H9 (cell line): ENCODE data around the gene SUPT6H. TPM values are rescaled to one million over a fixed set of nuclear protein-coding genes. Genes with fewer than 3 reads are reported as not detected.
"Not testable (repeated sequence)": the region's sequence is repeated elsewhere in the genome, so short reads cannot be mapped to it uniquely, and the experiment has no call there.

ENCODE experiments used
- DNase-seq: peaks from one replicate; pipeline ENCODE4 v3.0.0-alpha.2; 2017
- H2AFZ ChIP-seq: one replicate; pipeline ENCODE4 v1.6.1; 2013; ENCODE audit warnings: mild to moderate bottlenecking, low read length, control low read depth, moderate library complexity
- H2AK5ac ChIP-seq: 2 replicates; pipeline ENCODE4 v1.6.1; 2013; ENCODE audit warnings: low read length, control low read depth, mixed read lengths; ENCODE audit not compliant: insufficient read length
- H2BK120ac ChIP-seq: one replicate; pipeline ENCODE4 v1.6.1; 2013; ENCODE audit warnings: low read depth, mild to moderate bottlenecking, low read length, control low read depth, inconsistent platforms; ENCODE audit not compliant: poor library complexity, severe bottlenecking
- H2BK12ac ChIP-seq: 2 replicates; pipeline ENCODE4 v1.6.1; 2013; ENCODE audit warnings: low read length, control low read depth, mixed read lengths, low read depth; ENCODE audit not compliant: insufficient read length
- H2BK15ac ChIP-seq: 2 replicates; pipeline ENCODE4 v1.6.1; 2013; ENCODE audit warnings: low read depth, low read length, control low read depth
- H2BK20ac ChIP-seq: one replicate; pipeline ENCODE4 v1.6.1; 2013; ENCODE audit warnings: low read depth, mild to moderate bottlenecking, low read length, control low read depth, inconsistent platforms; ENCODE audit not compliant: poor library complexity, severe bottlenecking
- H2BK5ac ChIP-seq: 2 replicates; pipeline ENCODE4 v1.6.1; 2013; ENCODE audit warnings: low read length, control low read depth, mixed read lengths; ENCODE audit not compliant: insufficient read length
- H3K14ac ChIP-seq: 2 replicates; pipeline ENCODE4 v1.6.1; 2013; ENCODE audit warnings: low read length, control low read depth; ENCODE audit not compliant: insufficient read depth
- H3K18ac ChIP-seq: 2 replicates; pipeline ENCODE4 v1.6.1; 2013; ENCODE audit warnings: low read depth, mild to moderate bottlenecking, mixed read lengths, low read length, control low read depth; ENCODE audit not compliant: insufficient read length
- H3K23ac ChIP-seq: 2 replicates; pipeline ENCODE4 v1.6.1; 2013; ENCODE audit warnings: low read length, control low read depth, mixed read lengths, low read depth; ENCODE audit not compliant: insufficient read length
- H3K23me2 ChIP-seq: 2 replicates; pipeline ENCODE4 v1.6.1; 2013; ENCODE audit warnings: low read depth, mild to moderate bottlenecking, mixed read lengths, low read length, control low read depth; ENCODE audit not compliant: insufficient read length, poor library complexity, severe bottlenecking
- H3K27ac ChIP-seq: 2 replicates; pipeline ENCODE4 v1.5.1; 2013; ENCODE audit warnings: low read length, control low read depth, mixed read lengths, low read depth; ENCODE audit not compliant: insufficient read length
- H3K27me3 ChIP-seq: 2 replicates; pipeline ENCODE4 v1.6.1; 2013; ENCODE audit warnings: low read length, control low read depth, inconsistent platforms; ENCODE audit not compliant: insufficient read depth
- H3K4ac ChIP-seq: 2 replicates; pipeline ENCODE4 v1.6.1; 2013; ENCODE audit warnings: low read depth, mild to moderate bottlenecking, control low read depth, inconsistent platforms, low read length, moderate library complexity
- H3K4me1 ChIP-seq: 2 replicates; pipeline ENCODE4 v1.6.1; 2013; ENCODE audit warnings: low read length, control low read depth, inconsistent platforms; ENCODE audit not compliant: insufficient read depth
- H3K4me2 ChIP-seq: 2 replicates; pipeline ENCODE4 v1.6.1; 2013; ENCODE audit warnings: low read length, control low read depth, mixed read lengths; ENCODE audit not compliant: insufficient read length, insufficient read depth
- H3K56ac ChIP-seq: 2 replicates; pipeline ENCODE4 v1.6.1; 2013; ENCODE audit warnings: low read depth, mild to moderate bottlenecking, mixed read lengths, low read length, control low read depth; ENCODE audit not compliant: insufficient read length
- H3K79me1 ChIP-seq: 2 replicates; pipeline ENCODE4 v1.6.1; 2013; ENCODE audit warnings: low read depth, mild to moderate bottlenecking, moderate library complexity, low read length, control low read depth, inconsistent platforms; ENCODE audit not compliant: insufficient read depth, poor library complexity, severe bottlenecking
- H3K79me2 ChIP-seq: 2 replicates; pipeline ENCODE4 v1.6.1; 2013; ENCODE audit warnings: low read length, control low read depth, inconsistent platforms; ENCODE audit not compliant: insufficient read depth
- H3K9ac ChIP-seq: 2 replicates; pipeline ENCODE4 v1.6.1; 2013; ENCODE audit warnings: low read length, control low read depth, mixed read lengths; ENCODE audit not compliant: insufficient read length; ENCODE audit errors: extremely low read depth
- H3K9me3 ChIP-seq: one replicate; pipeline ENCODE4 v1.6.1; 2013; ENCODE audit warnings: low read depth, low read length, inconsistent platforms; ENCODE audit not compliant: control insufficient read depth
- H3T11ph ChIP-seq: one replicate; pipeline ENCODE4 v1.6.1; 2013; ENCODE audit warnings: mild to moderate bottlenecking, low read length, control low read depth, inconsistent platforms
- H4K20me1 ChIP-seq: one replicate; pipeline ENCODE4 v1.6.1; 2013; ENCODE audit not compliant: control insufficient read depth, insufficient read length, insufficient read depth
- H4K5ac ChIP-seq: 2 replicates; pipeline ENCODE4 v1.6.1; 2013; ENCODE audit warnings: low read depth, mild to moderate bottlenecking, mixed read lengths, low read length, control low read depth; ENCODE audit not compliant: insufficient read length
- H4K8ac ChIP-seq: replicated peaks from 2 replicates; pipeline ENCODE4 v1.6.1; 2013; ENCODE audit warnings: low read length, control low read depth, mixed read lengths, low read depth; ENCODE audit not compliant: insufficient read length
- H4K91ac ChIP-seq: 2 replicates; pipeline ENCODE4 v1.6.1; 2013; ENCODE audit warnings: low read depth, mild to moderate bottlenecking, moderate library complexity, mixed read lengths, low read length, control low read depth; ENCODE audit not compliant: insufficient read length
- H3K27ac Mint-ChIP-seq, 3 experiments: 2 replicates in 2 of 3; 3 replicates in 1 of 3; pipeline ENCODE4 v1.8.0; 2020 to 2021; ENCODE audit warnings: mixed read lengths in 3 of 3, mild to moderate bottlenecking in 1 of 3, moderate library complexity in 1 of 3
- H3K27me3 Mint-ChIP-seq: 2 replicates; pipeline ENCODE4 v1.8.0; 2021; ENCODE audit warnings: low read depth, mild to moderate bottlenecking, moderate library complexity, mixed read lengths
- H3K36me3 Mint-ChIP-seq, 3 experiments: 2 replicates in 2 of 3; 3 replicates in 1 of 3; pipeline ENCODE4 v1.8.0; 2020 to 2021; ENCODE audit warnings: low read depth in 3 of 3, mixed read lengths in 3 of 3; ENCODE audit not compliant: insufficient read depth in 1 of 3
- H3K4me1 Mint-ChIP-seq, 2 experiments: 2 replicates each; pipeline ENCODE4 v1.8.0; 2020; ENCODE audit warnings: mixed read lengths in 2 of 2
- H3K4me3 Mint-ChIP-seq, 2 experiments: 2 replicates in 1 of 2; 3 replicates in 1 of 2; pipeline ENCODE4 v1.8.0; 2020 to 2021; ENCODE audit warnings: mild to moderate bottlenecking in 2 of 2, mixed read lengths in 2 of 2, moderate library complexity in 1 of 2
- H3K9me3 Mint-ChIP-seq, 2 experiments: 2 replicates in 1 of 2; 3 replicates in 1 of 2; pipeline ENCODE4 v1.8.0; 2020; ENCODE audit warnings: mild to moderate bottlenecking in 2 of 2, mixed read lengths in 2 of 2, moderate library complexity in 1 of 2
- CTCF ChIP-seq: fragments of 200-600 bp; sonication (generic); conservative IDR thresholded peaks from 3 replicates; pipeline ENCODE4 v1.8.0; 2021; ENCODE audit warnings: antibody characterized with exemption, mild to moderate bottlenecking
- WGBS: extraction: QIAGEN DNeasy Blood & Tissue Kit; methylation state at CpG from one replicate; pipeline ENCODE4 v1.1.7; 2013; ENCODE audit warnings: missing lambda C conversion rate, low lambda C conversion rate, mixed read lengths; ENCODE audit not compliant: insufficient read length; ENCODE audit errors: extremely low coverage; 5-methylcytosine and 5-hydroxymethylcytosine counted together
- total RNA-seq: library from RNA; stranded (reverse); gene quantifications from 2 replicates; pipeline ENCODE4 v1.2.1, GENCODE V29; 2021

SUPT6H gene
- total RNA-seq, 1 experiment from 2014 or later, result 85.8 TPM

GRCh38 chr17:28735242-28735722 lies 73.3 kb downstream of the SUPT6H start:
- Histone ChIP-seq H2BK120ac (no peak overlapping the region), H3K23me2 (peaks cover 2% of the 10 kb centered on the region), H4K5ac (no peak overlapping the region), H4K91ac (no peak overlapping the region), H2BK12ac (no peak overlapping the region), H3K18ac (no peak overlapping the region), H3K23ac (no peak overlapping the region), H3K4ac (no peak overlapping the region), H2AK5ac (no peak overlapping the region), H3K56ac (no peak overlapping the region), H2BK5ac (no peak overlapping the region), H3K9ac (no peak overlapping the region), H3K79me1 (no peaks in the 10 kb centered on the region), H3K14ac (no peak overlapping the region), H3K4me2 (no peak overlapping the region), H3T11ph (no peak overlapping the region), H3K27ac (no peak overlapping the region), H2BK15ac (no peak overlapping the region), H3K9me3 (no peaks in the 10 kb centered on the region), H3K79me2 (no peaks in the 10 kb centered on the region), H4K20me1 (no peaks in the 10 kb centered on the region), H2BK20ac (no peak overlapping the region), H4K8ac (no peak overlapping the region), H3K4me1 (no peaks in the 10 kb centered on the region), H2AFZ (no peak overlapping the region), H3K27me3 (no peaks in the 10 kb centered on the region)
- no peak for TF ChIP-seq CTCF
- Mint-ChIP-seq H3K36me3 (peaks cover 21 to 38% (median 22%) of the 10 kb centered on the region in 3 experiments; a peak in 6 of 7 replicates), H3K4me3 (no peak overlapping the region), H3K27me3 (no peaks in the 10 kb centered on the region), H3K4me1 (no peaks in the 10 kb centered on the region), H3K9me3 (no peaks in the 10 kb centered on the region), H3K27ac (no peak overlapping the region)
- DNase-seq, result no peak
- no CpG with 5 or more reads among the region's 5 CpGs for WGBS

- not testable (repeated sequence) for H3K18ac ChIP-seq
These were observed 74.1 kb downstream of the SUPT6H start for GRCh38 chr17:28735913-28736769.

More at GRCh38 chr17:28735913-28736769, 74.1 kb downstream of the SUPT6H start:
- H4K20me1 ChIP-seq, H3K56ac ChIP-seq, H3K4ac ChIP-seq, H2BK15ac ChIP-seq, H3K27ac Mint-ChIP-seq, H3K9ac ChIP-seq, H2BK12ac ChIP-seq, H3K4me1 ChIP-seq, H2AFZ ChIP-seq, H2AK5ac ChIP-seq, H3K4me2 ChIP-seq, H3T11ph ChIP-seq, H3K4me3 Mint-ChIP-seq, DNase-seq, H3K9me3 Mint-ChIP-seq, H3K9me3 ChIP-seq, H2BK120ac ChIP-seq, H4K8ac ChIP-seq, H3K14ac ChIP-seq, H2BK5ac ChIP-seq, H3K4me1 Mint-ChIP-seq, H3K79me2 ChIP-seq, H4K91ac ChIP-seq, H3K27me3 ChIP-seq, H3K27ac ChIP-seq, H3K27me3 Mint-ChIP-seq, H3K79me1 ChIP-seq, H3K23ac ChIP-seq, H2BK20ac ChIP-seq, H3K23me2 ChIP-seq, H4K5ac ChIP-seq: not testable (repeated sequence)
- WGBS, result no CpG with 5 or more reads among the region's 8 CpGs
- H3K36me3 Mint-ChIP-seq, result peaks cover 22 to 44% (median 24%) of the 10 kb centered on the region in 3 experiments; a peak in 6 of 7 replicates
